HepG2 (cell line): Measurements from ENCODE around the gene DENND10. TPM values are rescaled to one million over a fixed set of nuclear protein-coding genes. Genes with fewer than 3 reads are reported as not detected.
A peak's percentile ranks its signal among the peaks of the same experiment; 100 is the strongest.

Source experiments
- CAMTA2 ChIP-seq: sonication (generic); formaldehyde crosslinking; IDR thresholded peaks from 2 replicates; pipeline ENCODE4 v1.4.0; 2020; ENCODE audit warnings: mild to moderate bottlenecking, missing genetic modification reagents, borderline replicate concordance
- CEBPB ChIP-seq: IDR thresholded peaks from 2 replicates; pipeline ENCODE4 v1.6.1; 2011; ENCODE audit warnings: low read depth, low read length, improper control_type of control experiment, borderline replicate concordance
- CHD4 ChIP-seq: fragments of 200-600 bp; sonication (generic); IDR thresholded peaks from 2 replicates; pipeline ENCODE4 v1.7.0; 2017; ENCODE audit warnings: mild to moderate bottlenecking, low read length, borderline replicate concordance
- NAIF1 ChIP-seq: sonication (generic); formaldehyde crosslinking; IDR thresholded peaks from 2 replicates; pipeline ENCODE4 v1.5.0; 2020; ENCODE audit warnings: mild to moderate bottlenecking, missing genetic modification reagents, borderline replicate concordance
- NCOR1 ChIP-seq: fragments of 200-600 bp; sonication (generic); IDR thresholded peaks from 2 replicates; pipeline ENCODE4 v1.7.0; 2017; ENCODE audit warnings: antibody characterized with exemption, low read length, borderline replicate concordance
- SATB2 ChIP-seq: sonication (generic); formaldehyde crosslinking; IDR thresholded peaks from 2 replicates; pipeline ENCODE4 v1.5.0; 2020; ENCODE audit warnings: missing genetic modification reagents
- TARDBP ChIP-seq: sonication (generic); formaldehyde crosslinking; IDR thresholded peaks from 2 replicates; pipeline ENCODE4 v1.8.0; 2022; ENCODE audit warnings: mild to moderate bottlenecking, missing genetic modification reagents
- ZBTB21 ChIP-seq: sonication (generic); formaldehyde crosslinking; IDR thresholded peaks from 2 replicates; pipeline ENCODE4 v1.4.0; 2020; ENCODE audit warnings: missing genetic modification reagents
- ZKSCAN8 ChIP-seq: IDR thresholded peaks from 2 replicates; pipeline ENCODE4 v1.6.1; 2016; ENCODE audit warnings: borderline replicate concordance, missing genetic modification reagents, missing compliant biosample characterization
- ZNF143 ChIP-seq: sonication (generic); formaldehyde crosslinking; IDR thresholded peaks from 2 replicates; pipeline ENCODE4 v1.4.0; 2020; ENCODE audit warnings: missing genetic modification reagents
- ZNF24 ChIP-seq: fragments of 450-650 bp; IDR thresholded peaks from 2 replicates; pipeline ENCODE4 v1.6.1; 2017; ENCODE audit warnings: antibody characterized with exemption, mild to moderate bottlenecking
- ZNF253 ChIP-seq: sonication (generic); formaldehyde crosslinking; IDR thresholded peaks from 2 replicates; pipeline ENCODE4 v1.8.0; 2022; ENCODE audit warnings: mild to moderate bottlenecking, missing genetic modification reagents, borderline replicate concordance
- ZNF543 ChIP-seq: sonication (generic); formaldehyde crosslinking; IDR thresholded peaks from 2 replicates; pipeline ENCODE4 v1.4.0; 2020; ENCODE audit warnings: mild to moderate bottlenecking, missing genetic modification reagents
- ZNF737 ChIP-seq: sonication (generic); formaldehyde crosslinking; IDR thresholded peaks from 2 replicates; pipeline ENCODE4 v1.5.0; 2020; ENCODE audit warnings: missing genetic modification reagents, mild to moderate bottlenecking, borderline replicate concordance
- ZNF772 ChIP-seq: sonication (generic); formaldehyde crosslinking; IDR thresholded peaks from 2 replicates; pipeline ENCODE4 v1.5.0; 2020; ENCODE audit warnings: mild to moderate bottlenecking, missing genetic modification reagents
- ZNF777 ChIP-seq: sonication (generic); formaldehyde crosslinking; IDR thresholded peaks from 2 replicates; pipeline ENCODE4 v1.4.0; 2020; ENCODE audit warnings: missing genetic modification reagents
- ZNF816 ChIP-seq: sonication (generic); formaldehyde crosslinking; IDR thresholded peaks from 2 replicates; pipeline ENCODE4 v1.8.0; 2022; ENCODE audit warnings: missing genetic modification reagents, mild to moderate bottlenecking, borderline replicate concordance
- ZNF83 ChIP-seq: sonication (generic); formaldehyde crosslinking; IDR thresholded peaks from 2 replicates; pipeline ENCODE4 v1.4.0; 2020; ENCODE audit warnings: missing genetic modification reagents, mild to moderate bottlenecking, borderline replicate concordance
- ZSCAN12 ChIP-seq: sonication (generic); formaldehyde crosslinking; IDR thresholded peaks from 2 replicates; pipeline ENCODE4 v1.9.0; 2021; ENCODE audit warnings: mild to moderate bottlenecking, missing genetic modification reagents
- polyA plus RNA-seq, 8 experiments: library from polyadenylated mRNA; depleted of rRNA in 3 of 8; stranded (reverse) in 7 of 8; unstranded in 1 of 8; fragments of >200 nt; fragmentation: Illumina TruSeq in 4 of 8; extraction: Trizol in 4 of 8; gene quantifications; 2 replicates each; pipeline versions ENCODE4 v1.2.1 to v1.2.3, GENCODE V29; 2011 to 2016; ENCODE audit warnings: low read depth in 4 of 8, missing spikeins in 1 of 8, mixed read lengths in 1 of 8; ENCODE audit not compliant: insufficient read depth in 1 of 8
- total RNA-seq, 5 experiments: library from RNA; depleted of rRNA; stranded (reverse); fragments of >200 nt; fragmentation: Illumina TruSeq; extraction: Trizol; gene quantifications; 2 replicates each; pipeline ENCODE4 v1.2.3, GENCODE V29; 2016; ENCODE audit warnings: low read depth in 1 of 5
- TF ChIP-seq, protein P1 (sequence below), 2 experiments: sonication (generic) in 1 of 2; formaldehyde crosslinking in 1 of 2; IDR thresholded peaks; 2 replicates each; pipeline versions ENCODE4 v1.4.0 to v1.6.1; 2016 to 2020; ENCODE audit warnings: borderline replicate concordance in 1 of 2, low read depth in 1 of 2, mild to moderate bottlenecking in 1 of 2, missing genetic modification reagents in 1 of 2
- TF ChIP-seq, protein P2 (sequence below): IDR thresholded peaks from 2 replicates; pipeline ENCODE4 v1.6.1; 2016; ENCODE audit warnings: mild to moderate bottlenecking
- TF ChIP-seq, protein P3 (sequence below): sonication (generic); formaldehyde crosslinking; IDR thresholded peaks from 2 replicates; pipeline ENCODE4 v1.4.0; 2020; ENCODE audit warnings: mild to moderate bottlenecking, missing genetic modification reagents
- TF ChIP-seq, protein P4 (sequence below): sonication (generic); formaldehyde crosslinking; IDR thresholded peaks from 2 replicates; pipeline ENCODE4 v1.5.0; 2020; ENCODE audit warnings: missing genetic modification reagents, mild to moderate bottlenecking, borderline replicate concordance
- TF ChIP-seq, protein P5 (sequence below): sonication (generic); formaldehyde crosslinking; IDR thresholded peaks from 2 replicates; pipeline ENCODE4 v1.4.0; 2020; ENCODE audit warnings: mild to moderate bottlenecking, missing genetic modification reagents

DENND10 gene
- total and polyA plus RNA-seq, 2 of the 13 experiments (the other 11 are each of a cell fraction or from before 2014, with no cell fraction given): 43.7 to 78.8 TPM

DNA sequence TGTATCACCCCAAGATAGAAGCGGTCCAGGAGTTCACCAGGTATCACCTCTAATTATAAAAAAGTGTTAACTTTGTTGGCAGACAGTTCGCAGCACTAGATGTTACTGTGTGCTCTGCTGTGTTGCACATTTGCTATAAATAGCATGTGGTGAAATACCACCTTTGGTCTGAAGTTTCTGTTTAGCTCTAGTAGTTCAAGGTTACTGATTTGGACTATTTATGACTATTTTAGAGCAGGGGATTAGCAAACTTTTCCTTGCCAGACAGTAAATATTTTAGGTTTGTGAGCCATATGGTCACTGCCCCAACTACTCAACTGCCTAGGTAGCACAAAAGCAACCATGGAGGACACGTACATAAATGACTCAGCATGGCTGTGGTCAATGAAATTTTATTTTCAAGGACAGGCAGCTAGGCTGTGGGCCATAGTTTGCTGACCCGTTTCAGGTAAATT is 16.5 kb downstream of the DENND10 start (continued):
- TF ChIP-seq, protein P1, sequence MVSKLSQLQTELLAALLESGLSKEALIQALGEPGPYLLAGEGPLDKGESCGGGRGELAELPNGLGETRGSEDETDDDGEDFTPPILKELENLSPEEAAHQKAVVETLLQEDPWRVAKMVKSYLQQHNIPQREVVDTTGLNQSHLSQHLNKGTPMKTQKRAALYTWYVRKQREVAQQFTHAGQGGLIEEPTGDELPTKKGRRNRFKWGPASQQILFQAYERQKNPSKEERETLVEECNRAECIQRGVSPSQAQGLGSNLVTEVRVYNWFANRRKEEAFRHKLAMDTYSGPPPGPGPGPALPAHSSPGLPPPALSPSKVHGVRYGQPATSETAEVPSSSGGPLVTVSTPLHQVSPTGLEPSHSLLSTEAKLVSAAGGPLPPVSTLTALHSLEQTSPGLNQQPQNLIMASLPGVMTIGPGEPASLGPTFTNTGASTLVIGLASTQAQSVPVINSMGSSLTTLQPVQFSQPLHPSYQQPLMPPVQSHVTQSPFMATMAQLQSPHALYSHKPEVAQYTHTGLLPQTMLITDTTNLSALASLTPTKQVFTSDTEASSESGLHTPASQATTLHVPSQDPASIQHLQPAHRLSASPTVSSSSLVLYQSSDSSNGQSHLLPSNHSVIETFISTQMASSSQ (IDR thresholded peaks at IDR 0.05; ENCODE audit: low read depth): peak; percentile 24; the same call in 1 of the 2 replicates
- TF ChIP-seq, protein P1 (CRISPR knock-in tag; IDR thresholded peaks at IDR 0.05; ENCODE audit: borderline replicate concordance): peak; percentile 41; the same call in 1 of the 2 replicates
- TF ChIP-seq ZBTB21 (CRISPR knock-in tag) (0 out of 2 replicates have a peak, but pooled peaks have one; percentile 38), CHD4 (no peak), CAMTA2 (CRISPR knock-in tag) (no peak), ZKSCAN8 (CRISPR knock-in tag) (peak; percentile 91; the same call in 1 of the 2 replicates), ZNF816 (no peak; the same call in 1 of the 2 replicates), ZNF24 (no peak), ZNF777 (CRISPR knock-in tag) (no peak), CEBPB (peak; percentile 92), TARDBP (CRISPR knock-in tag) (peak; percentile 80; the same call in 1 of the 2 replicates), SATB2 (0 out of 2 replicates have a peak, but pooled peaks have one; percentile 26), NCOR1 (peak; percentile 99), ZNF143 (no peak), NAIF1 (CRISPR knock-in tag) (peak; percentile 71; the same call in 1 of the 2 replicates), ZNF543 (CRISPR knock-in tag) (no peak), ZNF83 (CRISPR knock-in tag) (no peak), ZNF737 (CRISPR knock-in tag) (no peak), ZNF253 (CRISPR knock-in tag) (no peak), ZNF772 (CRISPR knock-in tag) (no peak), ZSCAN12 (CRISPR knock-in tag) (no peak)
- TF ChIP-seq, protein P2, sequence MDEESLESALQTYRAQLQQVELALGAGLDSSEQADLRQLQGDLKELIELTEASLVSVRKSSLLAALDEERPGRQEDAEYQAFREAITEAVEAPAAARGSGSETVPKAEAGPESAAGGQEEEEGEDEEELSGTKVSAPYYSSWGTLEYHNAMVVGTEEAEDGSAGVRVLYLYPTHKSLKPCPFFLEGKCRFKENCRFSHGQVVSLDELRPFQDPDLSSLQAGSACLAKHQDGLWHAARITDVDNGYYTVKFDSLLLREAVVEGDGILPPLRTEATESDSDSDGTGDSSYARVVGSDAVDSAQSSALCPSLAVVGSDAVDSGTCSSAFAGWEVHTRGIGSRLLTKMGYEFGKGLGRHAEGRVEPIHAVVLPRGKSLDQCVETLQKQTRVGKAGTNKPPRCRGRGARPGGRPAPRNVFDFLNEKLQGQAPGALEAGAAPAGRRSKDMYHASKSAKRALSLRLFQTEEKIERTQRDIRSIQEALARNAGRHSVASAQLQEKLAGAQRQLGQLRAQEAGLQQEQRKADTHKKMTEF (CRISPR knock-in tag): peak; percentile 94
- TF ChIP-seq, protein P3, sequence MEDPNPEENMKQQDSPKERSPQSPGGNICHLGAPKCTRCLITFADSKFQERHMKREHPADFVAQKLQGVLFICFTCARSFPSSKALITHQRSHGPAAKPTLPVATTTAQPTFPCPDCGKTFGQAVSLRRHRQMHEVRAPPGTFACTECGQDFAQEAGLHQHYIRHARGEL (CRISPR knock-in tag): no peak
- TF ChIP-seq, protein P4, sequence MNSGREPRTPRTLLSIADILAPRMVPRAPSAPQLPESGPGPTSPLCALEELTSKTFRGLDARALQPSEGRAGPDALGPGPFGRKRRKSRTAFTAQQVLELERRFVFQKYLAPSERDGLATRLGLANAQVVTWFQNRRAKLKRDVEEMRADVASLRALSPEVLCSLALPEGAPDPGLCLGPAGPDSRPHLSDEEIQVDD (CRISPR knock-in tag): no peak
- TF ChIP-seq, protein P5, sequence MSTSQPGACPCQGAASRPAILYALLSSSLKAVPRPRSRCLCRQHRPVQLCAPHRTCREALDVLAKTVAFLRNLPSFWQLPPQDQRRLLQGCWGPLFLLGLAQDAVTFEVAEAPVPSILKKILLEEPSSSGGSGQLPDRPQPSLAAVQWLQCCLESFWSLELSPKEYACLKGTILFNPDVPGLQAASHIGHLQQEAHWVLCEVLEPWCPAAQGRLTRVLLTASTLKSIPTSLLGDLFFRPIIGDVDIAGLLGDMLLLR (CRISPR knock-in tag): no peak
